GM12875 (cell line): Measurements from ENCODE around the gene PHKA2.

Source experiments
- H3K4me3 ChIP-seq: one replicate; pipeline ENCODE4 v1.5.1; 2011; ENCODE audit warnings: low read depth, low read length, control low read depth
- TF ChIP-seq, protein P1 (sequence below): IDR thresholded peaks from 2 replicates; pipeline ENCODE4 v1.5.1; 2011; ENCODE audit warnings: low read depth, mild to moderate bottlenecking, control low read depth, inconsistent platforms, low read length, moderate library complexity, borderline replicate concordance; ENCODE audit not compliant: insufficient read depth

PHKA2 gene

GRCh38 chrX:19007868-19008267, 24.0 kb upstream of the PHKA2 start:
- no peak overlapping the region for H3K4me3 ChIP-seq
- TF ChIP-seq, protein P1, sequence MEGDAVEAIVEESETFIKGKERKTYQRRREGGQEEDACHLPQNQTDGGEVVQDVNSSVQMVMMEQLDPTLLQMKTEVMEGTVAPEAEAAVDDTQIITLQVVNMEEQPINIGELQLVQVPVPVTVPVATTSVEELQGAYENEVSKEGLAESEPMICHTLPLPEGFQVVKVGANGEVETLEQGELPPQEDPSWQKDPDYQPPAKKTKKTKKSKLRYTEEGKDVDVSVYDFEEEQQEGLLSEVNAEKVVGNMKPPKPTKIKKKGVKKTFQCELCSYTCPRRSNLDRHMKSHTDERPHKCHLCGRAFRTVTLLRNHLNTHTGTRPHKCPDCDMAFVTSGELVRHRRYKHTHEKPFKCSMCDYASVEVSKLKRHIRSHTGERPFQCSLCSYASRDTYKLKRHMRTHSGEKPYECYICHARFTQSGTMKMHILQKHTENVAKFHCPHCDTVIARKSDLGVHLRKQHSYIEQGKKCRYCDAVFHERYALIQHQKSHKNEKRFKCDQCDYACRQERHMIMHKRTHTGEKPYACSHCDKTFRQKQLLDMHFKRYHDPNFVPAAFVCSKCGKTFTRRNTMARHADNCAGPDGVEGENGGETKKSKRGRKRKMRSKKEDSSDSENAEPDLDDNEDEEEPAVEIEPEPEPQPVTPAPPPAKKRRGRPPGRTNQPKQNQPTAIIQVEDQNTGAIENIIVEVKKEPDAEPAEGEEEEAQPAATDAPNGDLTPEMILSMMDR, result no peak

- H3K4me3 ChIP-seq, result no peak overlapping the region
- TF ChIP-seq, protein P1, result no peak
Measured at GRCh38 chrX:19007011-19007410, 23.1 kb upstream of the PHKA2 start.

- TF ChIP-seq, protein P1, result 0 out of 2 replicates have a peak, but pooled peaks have one; percentile 15
- H3K4me3 ChIP-seq, result no peak overlapping the region
Measured at GRCh38 chrX:19005909-19006308, 22.0 kb upstream of the PHKA2 start.

DNA sequence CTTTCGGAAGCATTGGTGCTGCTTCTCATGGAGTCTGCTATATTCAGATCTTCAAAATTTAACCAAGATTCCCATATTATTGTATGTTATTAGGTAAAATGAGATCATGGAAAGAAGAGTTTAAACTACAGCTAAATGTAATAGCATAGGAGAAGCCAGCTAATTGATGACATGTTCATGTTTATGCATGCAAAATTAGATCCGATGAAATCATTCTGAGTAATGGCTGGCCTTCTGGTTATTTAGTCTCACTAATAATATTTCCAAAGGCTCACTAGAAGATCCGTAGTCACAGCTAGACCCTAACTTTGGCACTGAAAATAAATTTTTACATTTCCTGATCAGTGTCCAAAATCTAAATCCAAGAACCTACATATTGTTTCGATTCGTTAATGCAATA, 19.8 kb upstream of the PHKA2 start:
- no peak overlapping the region for H3K4me3 ChIP-seq
- TF ChIP-seq, protein P1, result no peak

- no peak overlapping the region for H3K4me3 ChIP-seq
- TF ChIP-seq, protein P1, result no peak
Measured at GRCh38 chrX:18998653-18999052, 14.7 kb upstream of the PHKA2 start.

- TF ChIP-seq, protein P1, result no peak
- no peak overlapping the region for H3K4me3 ChIP-seq
Measured at GRCh38 chrX:18997916-18998315, 14.0 kb upstream of the PHKA2 start.

DNA sequence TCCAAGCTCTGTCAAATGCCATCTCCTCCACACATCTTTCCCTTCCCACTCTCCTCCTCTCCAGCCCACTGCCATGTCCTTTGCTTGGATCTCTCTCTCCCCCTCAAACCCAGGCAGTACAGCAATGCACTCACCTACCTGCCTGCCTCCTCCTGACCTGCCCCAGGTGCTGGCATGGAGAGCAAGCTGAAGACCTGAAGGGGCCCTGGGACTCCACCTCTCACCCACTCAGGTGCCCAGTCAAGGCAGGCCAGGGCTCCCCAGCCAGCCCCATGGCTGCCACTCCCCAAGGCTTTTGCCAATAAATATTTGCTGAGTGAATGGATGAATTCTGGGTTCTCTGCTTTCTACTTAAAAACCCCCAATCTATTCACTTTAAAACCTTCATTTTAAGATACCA, 12.6 kb upstream of the PHKA2 start:
- TF ChIP-seq, protein P1, result no peak
- H3K4me3 ChIP-seq, result no peak overlapping the region
